GM12878 (cell line): ENCODE measurements around the gene IFNAR1.

ENCODE experiments used
- BCLAF1 ChIP-seq: fragments of 450-650 bp; IDR thresholded peaks from 2 replicates; pipeline ENCODE4 v1.6.1; 2017; ENCODE audit warnings: antibody characterized with exemption, mild to moderate bottlenecking, moderate library complexity
- EP300 ChIP-seq, 2 experiments: fragments of 150-350 bp in 1 of 2; IDR thresholded peaks; 2 replicates each; pipeline ENCODE4 v1.6.1; 2011 to 2012; ENCODE audit warnings: low read depth in 2 of 2, low read length in 2 of 2, borderline replicate concordance in 1 of 2, improper control_type of control experiment in 1 of 2, inconsistent platforms in 1 of 2; ENCODE audit not compliant: control insufficient read depth in 1 of 2
- EZH2 ChIP-seq: IDR thresholded peaks from 2 replicates; pipeline ENCODE4 v1.6.1; 2012; ENCODE audit warnings: low read depth, mild to moderate bottlenecking, control low read depth, inconsistent platforms, low read length, borderline replicate concordance; ENCODE audit not compliant: control insufficient read depth
- HCFC1 ChIP-seq: fragments of 150-350 bp; IDR thresholded peaks from 2 replicates; pipeline ENCODE4 v1.6.1; 2014; ENCODE audit warnings: low read length
- MAX ChIP-seq: IDR thresholded peaks from 2 replicates; pipeline ENCODE4 v1.6.1; 2012; ENCODE audit warnings: low read depth, low read length, improper control_type of control experiment
- POLR2A ChIP-seq: IDR thresholded peaks from 2 replicates; pipeline ENCODE4 v1.6.1; 2011; ENCODE audit warnings: low read depth, mild to moderate bottlenecking, low read length
- POLR2AphosphoS5 ChIP-seq: IDR thresholded peaks from 2 replicates; pipeline ENCODE4 v1.6.1; 2011; ENCODE audit warnings: mild to moderate bottlenecking, low read length, inconsistent platforms
- SIN3A ChIP-seq: IDR thresholded peaks from 2 replicates; pipeline ENCODE4 v1.6.1; 2012; ENCODE audit warnings: low read depth, low read length, improper control_type of control experiment
- SPI1 ChIP-seq: IDR thresholded peaks from 2 replicates; pipeline ENCODE4 v1.6.1; 2011; ENCODE audit warnings: low read depth, mild to moderate bottlenecking, low read length, moderate library complexity, borderline replicate concordance; ENCODE audit not compliant: insufficient read depth
- ZBED1 ChIP-seq: IDR thresholded peaks from 2 replicates; pipeline ENCODE4 v1.6.1; 2016; ENCODE audit warnings: borderline replicate concordance
- TF ChIP-seq, protein P1 (sequence below), 3 experiments: IDR thresholded peaks in 2 of 3; conservative IDR thresholded peaks in 1 of 3; 2 replicates each; pipeline ENCODE4 v1.5.1; 2011; ENCODE audit warnings: low read depth in 3 of 3, low read length in 3 of 3, mild to moderate bottlenecking in 3 of 3, control low read depth in 2 of 3, moderate library complexity in 2 of 3, inconsistent platforms in 1 of 3, mixed read lengths in 1 of 3; ENCODE audit not compliant: control insufficient read depth in 2 of 3, insufficient read depth in 1 of 3; ENCODE audit errors: extremely low read depth in 1 of 3
- TF ChIP-seq, protein P2 (sequence below): IDR thresholded peaks from 2 replicates; pipeline ENCODE4 v1.6.1; 2012; ENCODE audit warnings: improper control_type of control experiment, low read depth, low read length; ENCODE audit not compliant: insufficient replicate concordance
- TF ChIP-seq, protein P3 (sequence below): IDR thresholded peaks from 2 replicates; pipeline ENCODE4 v1.6.1; 2011; ENCODE audit warnings: mild to moderate bottlenecking, low read depth, low read length, moderate library complexity; ENCODE audit not compliant: insufficient replicate concordance

DNA sequence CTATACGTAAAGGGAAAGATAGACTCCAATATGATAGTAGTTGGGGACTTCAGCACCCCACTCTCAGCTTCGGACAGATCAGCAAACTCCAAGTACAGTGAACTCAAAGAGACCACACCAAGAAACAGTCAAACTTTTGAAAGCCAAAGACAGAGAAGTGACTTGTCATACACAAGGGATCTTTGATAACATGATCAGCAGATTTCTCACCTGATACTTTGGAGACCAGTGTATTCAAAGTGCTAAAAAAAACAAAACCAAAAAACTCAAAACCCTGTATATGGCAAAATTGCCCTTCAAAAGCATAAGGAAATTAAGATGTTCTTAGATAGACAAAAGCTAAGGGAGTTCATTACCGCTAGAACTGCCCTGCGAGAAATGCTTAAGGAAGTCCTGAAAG, 9.4 kb downstream of the IFNAR1 start:
- TF ChIP-seq, protein P1, sequence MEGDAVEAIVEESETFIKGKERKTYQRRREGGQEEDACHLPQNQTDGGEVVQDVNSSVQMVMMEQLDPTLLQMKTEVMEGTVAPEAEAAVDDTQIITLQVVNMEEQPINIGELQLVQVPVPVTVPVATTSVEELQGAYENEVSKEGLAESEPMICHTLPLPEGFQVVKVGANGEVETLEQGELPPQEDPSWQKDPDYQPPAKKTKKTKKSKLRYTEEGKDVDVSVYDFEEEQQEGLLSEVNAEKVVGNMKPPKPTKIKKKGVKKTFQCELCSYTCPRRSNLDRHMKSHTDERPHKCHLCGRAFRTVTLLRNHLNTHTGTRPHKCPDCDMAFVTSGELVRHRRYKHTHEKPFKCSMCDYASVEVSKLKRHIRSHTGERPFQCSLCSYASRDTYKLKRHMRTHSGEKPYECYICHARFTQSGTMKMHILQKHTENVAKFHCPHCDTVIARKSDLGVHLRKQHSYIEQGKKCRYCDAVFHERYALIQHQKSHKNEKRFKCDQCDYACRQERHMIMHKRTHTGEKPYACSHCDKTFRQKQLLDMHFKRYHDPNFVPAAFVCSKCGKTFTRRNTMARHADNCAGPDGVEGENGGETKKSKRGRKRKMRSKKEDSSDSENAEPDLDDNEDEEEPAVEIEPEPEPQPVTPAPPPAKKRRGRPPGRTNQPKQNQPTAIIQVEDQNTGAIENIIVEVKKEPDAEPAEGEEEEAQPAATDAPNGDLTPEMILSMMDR (IDR thresholded peaks at IDR 0.05 in 2 of 3, conservative IDR thresholded peaks at IDR 0.05 in 1 of 3; ENCODE audit: control insufficient read depth in 2 of 3, extremely low read depth in 1 of 3, insufficient read depth in 1 of 3, low read depth in 3 of 3, low read length in 3 of 3), result no peak
- TF ChIP-seq ZBED1, result no peak
- no peak for TF ChIP-seq SIN3A
- no peak for TF ChIP-seq SPI1
- no peak for TF ChIP-seq MAX
- TF ChIP-seq POLR2A, result no peak
- no peak for TF ChIP-seq POLR2AphosphoS5
- no peak for TF ChIP-seq EP300 (IDR thresholded peaks at IDR 0.05; ENCODE audit: borderline replicate concordance in 1 of 2, control insufficient read depth in 1 of 2, low read depth in 2 of 2, low read length in 2 of 2)
- TF ChIP-seq BCLAF1, result no peak
- no peak for TF ChIP-seq HCFC1
- TF ChIP-seq EZH2, result no peak
- TF ChIP-seq, protein P2, sequence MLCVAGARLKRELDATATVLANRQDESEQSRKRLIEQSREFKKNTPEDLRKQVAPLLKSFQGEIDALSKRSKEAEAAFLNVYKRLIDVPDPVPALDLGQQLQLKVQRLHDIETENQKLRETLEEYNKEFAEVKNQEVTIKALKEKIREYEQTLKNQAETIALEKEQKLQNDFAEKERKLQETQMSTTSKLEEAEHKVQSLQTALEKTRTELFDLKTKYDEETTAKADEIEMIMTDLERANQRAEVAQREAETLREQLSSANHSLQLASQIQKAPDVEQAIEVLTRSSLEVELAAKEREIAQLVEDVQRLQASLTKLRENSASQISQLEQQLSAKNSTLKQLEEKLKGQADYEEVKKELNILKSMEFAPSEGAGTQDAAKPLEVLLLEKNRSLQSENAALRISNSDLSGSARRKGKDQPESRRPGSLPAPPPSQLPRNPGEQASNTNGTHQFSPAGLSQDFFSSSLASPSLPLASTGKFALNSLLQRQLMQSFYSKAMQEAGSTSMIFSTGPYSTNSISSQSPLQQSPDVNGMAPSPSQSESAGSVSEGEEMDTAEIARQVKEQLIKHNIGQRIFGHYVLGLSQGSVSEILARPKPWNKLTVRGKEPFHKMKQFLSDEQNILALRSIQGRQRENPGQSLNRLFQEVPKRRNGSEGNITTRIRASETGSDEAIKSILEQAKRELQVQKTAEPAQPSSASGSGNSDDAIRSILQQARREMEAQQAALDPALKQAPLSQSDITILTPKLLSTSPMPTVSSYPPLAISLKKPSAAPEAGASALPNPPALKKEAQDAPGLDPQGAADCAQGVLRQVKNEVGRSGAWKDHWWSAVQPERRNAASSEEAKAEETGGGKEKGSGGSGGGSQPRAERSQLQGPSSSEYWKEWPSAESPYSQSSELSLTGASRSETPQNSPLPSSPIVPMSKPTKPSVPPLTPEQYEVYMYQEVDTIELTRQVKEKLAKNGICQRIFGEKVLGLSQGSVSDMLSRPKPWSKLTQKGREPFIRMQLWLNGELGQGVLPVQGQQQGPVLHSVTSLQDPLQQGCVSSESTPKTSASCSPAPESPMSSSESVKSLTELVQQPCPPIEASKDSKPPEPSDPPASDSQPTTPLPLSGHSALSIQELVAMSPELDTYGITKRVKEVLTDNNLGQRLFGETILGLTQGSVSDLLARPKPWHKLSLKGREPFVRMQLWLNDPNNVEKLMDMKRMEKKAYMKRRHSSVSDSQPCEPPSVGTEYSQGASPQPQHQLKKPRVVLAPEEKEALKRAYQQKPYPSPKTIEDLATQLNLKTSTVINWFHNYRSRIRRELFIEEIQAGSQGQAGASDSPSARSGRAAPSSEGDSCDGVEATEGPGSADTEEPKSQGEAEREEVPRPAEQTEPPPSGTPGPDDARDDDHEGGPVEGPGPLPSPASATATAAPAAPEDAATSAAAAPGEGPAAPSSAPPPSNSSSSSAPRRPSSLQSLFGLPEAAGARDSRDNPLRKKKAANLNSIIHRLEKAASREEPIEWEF, result no peak
- TF ChIP-seq, protein P3, sequence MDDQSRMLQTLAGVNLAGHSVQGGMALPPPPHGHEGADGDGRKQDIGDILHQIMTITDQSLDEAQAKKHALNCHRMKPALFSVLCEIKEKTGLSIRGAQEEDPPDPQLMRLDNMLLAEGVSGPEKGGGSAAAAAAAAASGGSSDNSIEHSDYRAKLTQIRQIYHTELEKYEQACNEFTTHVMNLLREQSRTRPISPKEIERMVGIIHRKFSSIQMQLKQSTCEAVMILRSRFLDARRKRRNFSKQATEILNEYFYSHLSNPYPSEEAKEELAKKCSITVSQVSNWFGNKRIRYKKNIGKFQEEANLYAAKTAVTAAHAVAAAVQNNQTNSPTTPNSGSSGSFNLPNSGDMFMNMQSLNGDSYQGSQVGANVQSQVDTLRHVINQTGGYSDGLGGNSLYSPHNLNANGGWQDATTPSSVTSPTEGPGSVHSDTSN, result no peak
